ENCODE results near the gene TOLLIP. TPM values are rescaled to one million over a fixed set of nuclear protein-coding genes. Genes with fewer than 3 reads are reported as not detected.

The TOLLIP gene
- total and polyA plus RNA-seq, 4 donors, result 20.0 to 52.1 (median 34.9) TPM

- Histone ChIP-seq H3K4me3 (ENCODE audit: low read length in 2 of 2) (no peak overlapping the region), H3K27me3 (ENCODE audit: control insufficient read depth in 1 of 2, insufficient read depth in 2 of 2, low read length in 1 of 2) (no peaks in the 10 kb centered on the region), H3K9me3 (ENCODE audit: control insufficient read depth, low read length) (no peaks in the 10 kb centered on the region), H3K27ac (ENCODE audit: low read depth in 1 of 2, low read length in 2 of 2) (no peak overlapping the region), H3K4me1 (ENCODE audit: control insufficient read depth in 1 of 2, insufficient read depth in 2 of 2, low read length in 2 of 2) (no peaks in the 10 kb centered on the region), H3K36me3 (ENCODE audit: control insufficient read depth in 1 of 2, insufficient read depth in 2 of 2, low read length in 1 of 2) (no peaks in the 10 kb centered on the region)
- DNase-seq, result no peak
- intact Hi-C loops (cut with DNase I), result no loop called here
- ATAC-seq (ENCODE audit: low FRiP score), result no peak
- WGBS, 2 donors, result 89 to 92% methylated on average over 15 to 16 of the region's 16 CpGs
Observed at GRCh38 chr11:1257916-1258315, 51.5 kb downstream of the TOLLIP start.

- H3K27ac ChIP-seq (ENCODE audit: low read depth in 1 of 2, low read length in 2 of 2), result no peak overlapping the region
- WGBS, 2 donors, result 88 to 91% methylated on average over 27 of the region's 27 CpGs
- H3K4me3 ChIP-seq (ENCODE audit: low read length in 2 of 2), result no peak overlapping the region
- no peaks in the 10 kb centered on the region for H3K27me3 ChIP-seq (ENCODE audit: control insufficient read depth in 1 of 2, insufficient read depth in 2 of 2, low read length in 1 of 2)
- DNase-seq, result no peak
- no peaks in the 10 kb centered on the region for H3K36me3 ChIP-seq (ENCODE audit: control insufficient read depth in 1 of 2, insufficient read depth in 2 of 2, low read length in 1 of 2)
- H3K9me3 ChIP-seq (ENCODE audit: control insufficient read depth, low read length), result no peaks in the 10 kb centered on the region
- ATAC-seq (ENCODE audit: low FRiP score), result no peak
- no peaks in the 10 kb centered on the region for H3K4me1 ChIP-seq (ENCODE audit: control insufficient read depth in 1 of 2, insufficient read depth in 2 of 2, low read length in 2 of 2)
- intact Hi-C loops (cut with DNase I), result no loop called here
Observed at GRCh38 chr11:1257366-1257765, 52.1 kb downstream of the TOLLIP start.

GRCh38 chr11:1256257-1257045, 53.0 kb downstream of the TOLLIP start:
- H3K9me3 ChIP-seq (ENCODE audit: control insufficient read depth, low read length), result no peaks in the 10 kb centered on the region
- WGBS, 2 donors, result 50 to 58% methylated on average over 22 to 26 of the region's 26 CpGs

GRCh38 chr11:1255151-1255550, 54.3 kb downstream of the TOLLIP start:
- Histone ChIP-seq H3K27me3 (ENCODE audit: control insufficient read depth in 1 of 2, insufficient read depth in 2 of 2, low read length in 1 of 2) (no peaks in the 10 kb centered on the region), H3K4me1 (ENCODE audit: control insufficient read depth in 1 of 2, insufficient read depth in 2 of 2, low read length in 2 of 2) (no peaks in the 10 kb centered on the region), H3K27ac (ENCODE audit: low read depth in 1 of 2, low read length in 2 of 2) (no peak overlapping the region), H3K9me3 (ENCODE audit: control insufficient read depth, low read length) (no peaks in the 10 kb centered on the region), H3K4me3 (ENCODE audit: low read length in 2 of 2) (no peak overlapping the region), H3K36me3 (ENCODE audit: control insufficient read depth in 1 of 2, insufficient read depth in 2 of 2, low read length in 1 of 2) (no peaks in the 10 kb centered on the region)
- no peak for DNase-seq
- intact Hi-C loops (cut with DNase I), result no loop called here
- WGBS, 2 donors, result 80 to 83% methylated on average over 24 of the region's 24 CpGs
- ATAC-seq (ENCODE audit: low FRiP score), result no peak

More at GRCh38 chr11:1256257-1257045, 53.0 kb downstream of the TOLLIP start:
- Histone ChIP-seq H3K36me3 (ENCODE audit: control insufficient read depth in 1 of 2, insufficient read depth in 2 of 2, low read length in 1 of 2) (no peaks in the 10 kb centered on the region), H3K27me3 (ENCODE audit: control insufficient read depth in 1 of 2, insufficient read depth in 2 of 2, low read length in 1 of 2) (no peaks in the 10 kb centered on the region), H3K27ac (ENCODE audit: low read depth in 1 of 2, low read length in 2 of 2) (no peak overlapping the region), H3K4me1 (ENCODE audit: control insufficient read depth in 1 of 2, insufficient read depth in 2 of 2, low read length in 2 of 2) (no peaks in the 10 kb centered on the region), H3K4me3 (ENCODE audit: low read length in 2 of 2) (no peak overlapping the region)
- intact Hi-C loops (cut with DNase I), result no loop called here
- no peak for ATAC-seq (ENCODE audit: low FRiP score)
- DNase-seq, result no peak

- Histone ChIP-seq H3K4me1 (ENCODE audit: control insufficient read depth in 1 of 2, insufficient read depth in 2 of 2, low read length in 2 of 2) (no peaks in the 10 kb centered on the region), H3K27me3 (ENCODE audit: control insufficient read depth in 1 of 2, insufficient read depth in 2 of 2, low read length in 1 of 2) (no peaks in the 10 kb centered on the region), H3K36me3 (ENCODE audit: control insufficient read depth in 1 of 2, insufficient read depth in 2 of 2, low read length in 1 of 2) (no peaks in the 10 kb centered on the region), H3K4me3 (ENCODE audit: low read length in 2 of 2) (no peak overlapping the region), H3K27ac (ENCODE audit: low read depth in 1 of 2, low read length in 2 of 2) (no peak overlapping the region), H3K9me3 (ENCODE audit: control insufficient read depth, low read length) (no peaks in the 10 kb centered on the region)
- ATAC-seq (ENCODE audit: low FRiP score) (no peak), DNase-seq (no peak)
- 86% methylated on average over 16 to 19 of the region's 19 CpGs for WGBS, 2 donors
- intact Hi-C loops (cut with DNase I), result no loop called here
Observed at GRCh38 chr11:1254733-1255132, 54.7 kb downstream of the TOLLIP start.

GRCh38 chr11:1254086-1254648, 55.3 kb downstream of the TOLLIP start:
- no peak for DNase-seq
- Histone ChIP-seq H3K27me3 (ENCODE audit: control insufficient read depth in 1 of 2, insufficient read depth in 2 of 2, low read length in 1 of 2) (no peaks in the 10 kb centered on the region), H3K4me1 (ENCODE audit: control insufficient read depth in 1 of 2, insufficient read depth in 2 of 2, low read length in 2 of 2) (no peaks in the 10 kb centered on the region), H3K4me3 (ENCODE audit: low read length in 2 of 2) (no peak overlapping the region), H3K36me3 (ENCODE audit: control insufficient read depth in 1 of 2, insufficient read depth in 2 of 2, low read length in 1 of 2) (no peaks in the 10 kb centered on the region), H3K9me3 (ENCODE audit: control insufficient read depth, low read length) (no peaks in the 10 kb centered on the region), H3K27ac (ENCODE audit: low read depth in 1 of 2, low read length in 2 of 2) (no peak overlapping the region)
- intact Hi-C loops (cut with DNase I), result no loop called here
- no peak for ATAC-seq (ENCODE audit: low FRiP score)
- 85 to 93% methylated on average over 21 to 22 of the region's 22 CpGs for WGBS, 2 donors

GRCh38 chr11:1253103-1253485, 56.3 kb downstream of the TOLLIP start:
- Histone ChIP-seq H3K27ac (ENCODE audit: low read depth in 1 of 2, low read length in 2 of 2) (no peak overlapping the region), H3K4me1 (ENCODE audit: control insufficient read depth in 1 of 2, insufficient read depth in 2 of 2, low read length in 2 of 2) (no peaks in the 10 kb centered on the region), H3K27me3 (ENCODE audit: control insufficient read depth in 1 of 2, insufficient read depth in 2 of 2, low read length in 1 of 2) (no peaks in the 10 kb centered on the region), H3K9me3 (ENCODE audit: control insufficient read depth, low read length) (no peaks in the 10 kb centered on the region), H3K36me3 (ENCODE audit: control insufficient read depth in 1 of 2, insufficient read depth in 2 of 2, low read length in 1 of 2) (no peaks in the 10 kb centered on the region), H3K4me3 (ENCODE audit: low read length in 2 of 2) (no peak overlapping the region)
- 85 to 90% methylated on average over 9 of the region's 9 CpGs for WGBS, 2 donors
- DNase-seq, result no peak
- ATAC-seq (ENCODE audit: low FRiP score), result peak; percentile 40
- intact Hi-C loops (cut with DNase I), result no loop called here

- no peaks in the 10 kb centered on the region for H3K36me3 ChIP-seq (ENCODE audit: control insufficient read depth in 1 of 2, insufficient read depth in 2 of 2, low read length in 1 of 2)
- H3K4me1 ChIP-seq (ENCODE audit: control insufficient read depth in 1 of 2, insufficient read depth in 2 of 2, low read length in 2 of 2), result no peaks in the 10 kb centered on the region
- H3K27me3 ChIP-seq (ENCODE audit: control insufficient read depth in 1 of 2, insufficient read depth in 2 of 2, low read length in 1 of 2), result no peaks in the 10 kb centered on the region
- intact Hi-C loops (cut with DNase I), result no loop called here
- 89 to 94% methylated on average over 33 to 38 of the region's 38 CpGs for WGBS, 2 donors
- H3K27ac ChIP-seq (ENCODE audit: low read depth in 1 of 2, low read length in 2 of 2), result no peak overlapping the region
- no peaks in the 10 kb centered on the region for H3K9me3 ChIP-seq (ENCODE audit: control insufficient read depth, low read length)
- ATAC-seq (ENCODE audit: low FRiP score), result peak; percentile 21
- no peak for DNase-seq
- H3K4me3 ChIP-seq (ENCODE audit: low read length in 2 of 2), result no peak overlapping the region
Observed at GRCh38 chr11:1252371-1253102, 56.9 kb downstream of the TOLLIP start.
